OCI-LY7 (cell line): Measurements from ENCODE around the gene SHROOM3. TPM values are rescaled to one million over a fixed set of nuclear protein-coding genes. Genes with fewer than 3 reads are reported as not detected.

Source experiments
- BruUV-seq: library from RNA; stranded (reverse); fragments of 400-500 nt; replicated peaks from 2 replicates; lab custom pipeline; 2021; lab: Mats Ljungman, UMichigan
- CTCF ChIA-PET: fragments of 300-600 bp; sonication (Branson Sonifier 250); formaldehyde crosslinking; loops from one replicate; lab custom pipeline; 2022; ENCODE audit warnings: antibody characterized with exemption; ENCODE audit not compliant: unreplicated experiment; lab: Charles Lee
- POLR2A ChIA-PET: fragments of 300-600 bp; sonication (Branson Sonifier 250); formaldehyde crosslinking; loops from one replicate; lab custom pipeline; 2022; ENCODE audit warnings: antibody characterized with exemption; lab: Charles Lee
- DNase-seq: peaks from one replicate; pipeline ENCODE4 v3.0.0-alpha.2; 2015; ENCODE audit warnings: low spot score
- H2AFZ ChIP-seq: fragments of 200-600 bp; sonication (generic), shearing (Covaris generic); 2 replicates; pipeline ENCODE4 v1.6.1; 2014; ENCODE audit warnings: mild to moderate bottlenecking, antibody characterized with exemption, low read length, moderate library complexity
- H3K27ac ChIP-seq: fragments of 200-600 bp; sonication (generic); 2 replicates; pipeline ENCODE4 v1.5.1; 2014; ENCODE audit warnings: mixed run types, low read depth, mild to moderate bottlenecking, moderate library complexity, low read length, inconsistent platforms; ENCODE audit not compliant: poor library complexity, severe bottlenecking
- H3K36me3 ChIP-seq: fragments of 200-600 bp; sonication (generic); 2 replicates; pipeline ENCODE4 v1.6.1; 2014; ENCODE audit warnings: mild to moderate bottlenecking, antibody characterized with exemption, low read length, moderate library complexity, mixed read lengths; ENCODE audit not compliant: insufficient read depth
- H3K4me1 ChIP-seq: fragments of 200-600 bp; sonication (generic); 2 replicates; pipeline ENCODE4 v1.5.1; 2014; ENCODE audit warnings: mild to moderate bottlenecking, low read length; ENCODE audit not compliant: insufficient read depth, poor library complexity, severe bottlenecking
- H3K4me2 ChIP-seq: fragments of 200-600 bp; sonication (generic); 2 replicates; pipeline ENCODE4 v1.6.1; 2014; ENCODE audit warnings: mild to moderate bottlenecking, low read length
- H3K4me3 ChIP-seq: fragments of 200-600 bp; sonication (generic); 2 replicates; pipeline ENCODE4 v1.5.1; 2014; ENCODE audit warnings: mild to moderate bottlenecking, low read depth, low read length; ENCODE audit not compliant: poor library complexity, severe bottlenecking
- H3K79me2 ChIP-seq: fragments of 200-600 bp; sonication (generic); 2 replicates; pipeline ENCODE4 v1.6.1; 2016; ENCODE audit warnings: low read depth, mild to moderate bottlenecking, low read length, moderate library complexity, mixed read lengths; ENCODE audit not compliant: insufficient read depth
- H3K9me2 ChIP-seq: fragments of 200-600 bp; sonication (generic); 2 replicates; pipeline ENCODE4 v1.6.1; 2016; ENCODE audit warnings: mild to moderate bottlenecking, low read length, mixed read lengths; ENCODE audit not compliant: insufficient read depth
- H3K9me3 ChIP-seq: fragments of 200-600 bp; sonication (generic); 2 replicates; pipeline ENCODE4 v1.6.1; 2014; ENCODE audit warnings: mild to moderate bottlenecking, mixed run types, low read length, mixed read lengths
- H4K20me1 ChIP-seq: fragments of 200-600 bp; sonication (generic); 2 replicates; pipeline ENCODE4 v1.6.1; 2014; ENCODE audit warnings: mild to moderate bottlenecking, antibody characterized with exemption, low read length, moderate library complexity, mixed read lengths; ENCODE audit not compliant: insufficient read depth
- CTCF ChIP-seq: fragments of 200-600 bp; sonication (generic); conservative IDR thresholded peaks from 2 replicates; pipeline ENCODE4 v1.5.1; 2014; ENCODE audit warnings: mild to moderate bottlenecking, antibody characterized with exemption, low read length, moderate library complexity, mixed read lengths
- EZH2phosphoT487 ChIP-seq: fragments of 200-600 bp; sonication (generic); IDR thresholded peaks from 2 replicates; pipeline ENCODE4 v1.6.1; 2018; ENCODE audit warnings: low read depth, borderline replicate concordance, mild to moderate bottlenecking, mixed run types, antibody characterized with exemption, low read length, moderate library complexity, mixed read lengths
- intact Hi-C: fragments of 100-400 bp; cut with micrococcal nuclease; formaldehyde crosslinking; loops from one replicate; pipeline ENCODE4 v1.10.0; 2022; ENCODE audit not compliant: unreplicated experiment
- total RNA-seq, 2 experiments: library from RNA; depleted of rRNA in 1 of 2; stranded (reverse); fragments of >200 nt in 1 of 2; shearing (Covaris generic) in 1 of 2; gene quantifications; 2 replicates each; pipeline ENCODE4 v1.2.3, GENCODE V29; 2014 to 2022

The SHROOM3 gene
- total RNA-seq, 2 experiments from 2014 or later: not detected

- Histone ChIP-seq H3K9me3 (no peaks in the 10 kb centered on the region), H3K36me3 (no peaks in the 10 kb centered on the region), H3K4me2 (no peak overlapping the region), H2AFZ (no peak overlapping the region), H4K20me1 (no peaks in the 10 kb centered on the region), H3K9me2 (no peaks in the 10 kb centered on the region), H3K79me2 (no peaks in the 10 kb centered on the region), H3K4me3 (no peak overlapping the region), H3K4me1 (no peaks in the 10 kb centered on the region), H3K27ac (no peak overlapping the region)
- ChIA-PET POLR2A (interaction anchor here (1.0 kb wide), 1 partner anchor 10 kb away, joined by 4 read pairs; no protein-coding TSS in a partner anchor), CTCF (no interaction called here)
- TF ChIP-seq CTCF (no peak), EZH2phosphoT487 (no peak)
- intact Hi-C loops: no loop called here
- no peak for DNase-seq
- no TSS peak for BruUV-seq
Measured at GRCh38 chr4:76485450-76485849, 50.4 kb downstream of the SHROOM3 start.

GRCh38 chr4:76486588-76487276, 51.7 kb downstream of the SHROOM3 start:
- no peaks in the 10 kb centered on the region for H3K36me3 ChIP-seq
- intact Hi-C loops: no loop called here
- ChIA-PET CTCF (no interaction called here), POLR2A (no interaction called here)
- no peaks in the 10 kb centered on the region for H3K4me1 ChIP-seq
- H3K9me3 ChIP-seq: no peaks in the 10 kb centered on the region
- no peak overlapping the region for H2AFZ ChIP-seq
- no peaks in the 10 kb centered on the region for H3K9me2 ChIP-seq
- no peaks in the 10 kb centered on the region for H4K20me1 ChIP-seq
- H3K4me2 ChIP-seq: no peak overlapping the region
- H3K27ac ChIP-seq: no peak overlapping the region
- TF ChIP-seq EZH2phosphoT487: no peak
- TF ChIP-seq CTCF: no peak
- DNase-seq: no peak
- H3K4me3 ChIP-seq: no peak overlapping the region
- no peaks in the 10 kb centered on the region for H3K79me2 ChIP-seq
- no TSS peak for BruUV-seq

GRCh38 chr4:76487621-76488020, 52.6 kb downstream of the SHROOM3 start:
- Histone ChIP-seq H3K36me3 (no peaks in the 10 kb centered on the region), H4K20me1 (no peaks in the 10 kb centered on the region), H3K4me3 (no peak overlapping the region), H3K27ac (no peak overlapping the region), H3K4me1 (no peaks in the 10 kb centered on the region), H2AFZ (no peak overlapping the region), H3K9me3 (no peaks in the 10 kb centered on the region), H3K9me2 (no peaks in the 10 kb centered on the region), H3K79me2 (no peaks in the 10 kb centered on the region), H3K4me2 (no peak overlapping the region)
- TF ChIP-seq CTCF (no peak), EZH2phosphoT487 (no peak)
- ChIA-PET POLR2A (no interaction called here), CTCF (no interaction called here)
- no TSS peak for BruUV-seq
- no peak for DNase-seq
- intact Hi-C loops: no loop called here
